Measurements from ENCODE around the gene CLDN22.

CLDN22 gene

DNA sequence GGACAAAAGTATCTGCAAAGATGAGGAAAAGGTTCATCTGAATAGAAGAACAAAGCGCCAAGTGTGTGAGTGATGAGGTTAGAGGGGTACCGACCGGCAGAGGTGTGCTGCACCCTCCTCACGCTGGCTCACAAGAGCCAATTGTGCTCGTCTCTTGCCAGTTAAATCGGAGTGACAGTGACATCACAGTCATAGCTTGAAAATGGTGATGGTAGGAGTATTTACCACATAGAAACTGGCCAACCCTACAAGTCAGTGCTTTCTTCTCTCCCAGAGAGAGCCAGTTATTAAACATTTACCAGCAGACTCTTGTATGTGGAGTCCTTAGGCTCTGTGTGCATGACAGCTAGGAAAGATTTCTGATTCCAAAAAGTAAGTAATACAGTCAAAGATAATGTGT lies 32.4 kb downstream of the CLDN22 start:
- no peak for DNase-seq
- TF ChIP-seq EZH2 (optimal IDR thresholded peaks at IDR 0.05; ENCODE audit: low read depth, low read length), result no peak
- TF ChIP-seq, protein P1, sequence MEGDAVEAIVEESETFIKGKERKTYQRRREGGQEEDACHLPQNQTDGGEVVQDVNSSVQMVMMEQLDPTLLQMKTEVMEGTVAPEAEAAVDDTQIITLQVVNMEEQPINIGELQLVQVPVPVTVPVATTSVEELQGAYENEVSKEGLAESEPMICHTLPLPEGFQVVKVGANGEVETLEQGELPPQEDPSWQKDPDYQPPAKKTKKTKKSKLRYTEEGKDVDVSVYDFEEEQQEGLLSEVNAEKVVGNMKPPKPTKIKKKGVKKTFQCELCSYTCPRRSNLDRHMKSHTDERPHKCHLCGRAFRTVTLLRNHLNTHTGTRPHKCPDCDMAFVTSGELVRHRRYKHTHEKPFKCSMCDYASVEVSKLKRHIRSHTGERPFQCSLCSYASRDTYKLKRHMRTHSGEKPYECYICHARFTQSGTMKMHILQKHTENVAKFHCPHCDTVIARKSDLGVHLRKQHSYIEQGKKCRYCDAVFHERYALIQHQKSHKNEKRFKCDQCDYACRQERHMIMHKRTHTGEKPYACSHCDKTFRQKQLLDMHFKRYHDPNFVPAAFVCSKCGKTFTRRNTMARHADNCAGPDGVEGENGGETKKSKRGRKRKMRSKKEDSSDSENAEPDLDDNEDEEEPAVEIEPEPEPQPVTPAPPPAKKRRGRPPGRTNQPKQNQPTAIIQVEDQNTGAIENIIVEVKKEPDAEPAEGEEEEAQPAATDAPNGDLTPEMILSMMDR (IDR thresholded peaks at IDR 0.05; ENCODE audit: low read length), result no peak
- no peak for TF ChIP-seq EZH2phosphoT487 (IDR thresholded peaks at IDR 0.05; ENCODE audit: low read length)
- no peaks in the 10 kb centered on the region for H3K9me3 ChIP-seq (replicated peaks; ENCODE audit: insufficient read depth, low read length)
- no peak overlapping the region for H3K4me3 ChIP-seq (ENCODE audit: low read length)
- no peaks in the 10 kb centered on the region for H3F3A ChIP-seq (ENCODE audit: insufficient read depth, low read length)
- no peak overlapping the region for H3K4me2 ChIP-seq (ENCODE audit: low read depth, low read length)
- no peak overlapping the region for H3K27ac ChIP-seq (ENCODE audit: low read length)
- H3K9ac ChIP-seq (ENCODE audit: low read length), result no peak overlapping the region
- no peaks in the 10 kb centered on the region for H3K79me2 ChIP-seq (ENCODE audit: low read length)
- no peaks in the 10 kb centered on the region for H3K27me3 ChIP-seq (replicated peaks; ENCODE audit: insufficient read depth, low read length)
- H3K36me3 ChIP-seq (replicated peaks; ENCODE audit: insufficient read depth, low read length), result no peaks in the 10 kb centered on the region
- no peaks in the 10 kb centered on the region for H3K4me1 ChIP-seq (ENCODE audit: low read length)
- no peaks in the 10 kb centered on the region for H3K9me2 ChIP-seq (replicated peaks; ENCODE audit: insufficient read depth, low read length)
- H4K20me1 ChIP-seq (ENCODE audit: insufficient read depth, low read length), result no peaks in the 10 kb centered on the region
- H2AFZ ChIP-seq (ENCODE audit: low read length), result no peak overlapping the region

DNA sequence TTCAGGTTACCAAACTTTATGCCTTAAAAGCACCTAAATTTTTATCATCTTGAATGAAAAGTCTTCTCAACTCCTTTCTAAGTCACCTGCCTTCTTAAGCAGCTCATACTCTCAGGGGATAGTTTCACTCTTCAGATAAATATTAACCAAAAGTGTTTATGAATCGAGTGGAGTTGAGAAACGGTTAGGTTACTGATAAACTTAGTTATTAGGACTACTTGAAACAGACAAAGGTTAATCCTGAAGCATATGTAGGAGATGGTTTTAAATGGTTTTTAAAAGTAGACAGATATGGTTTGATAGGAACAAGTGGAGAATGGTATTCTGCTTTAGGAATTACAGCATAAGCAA lies 32.8 kb downstream of the CLDN22 start:
- H2AFZ ChIP-seq (ENCODE audit: low read length), result no peak overlapping the region
- no peak overlapping the region for H3K4me3 ChIP-seq (ENCODE audit: low read length)
- no peaks in the 10 kb centered on the region for H3F3A ChIP-seq (ENCODE audit: insufficient read depth, low read length)
- no peaks in the 10 kb centered on the region for H3K27me3 ChIP-seq (replicated peaks; ENCODE audit: insufficient read depth, low read length)
- no peak overlapping the region for H3K27ac ChIP-seq (ENCODE audit: low read length)
- no peak overlapping the region for H3K9ac ChIP-seq (ENCODE audit: low read length)
- no peaks in the 10 kb centered on the region for H3K36me3 ChIP-seq (replicated peaks; ENCODE audit: insufficient read depth, low read length)
- no peaks in the 10 kb centered on the region for H3K9me2 ChIP-seq (replicated peaks; ENCODE audit: insufficient read depth, low read length)
- H3K9me3 ChIP-seq (replicated peaks; ENCODE audit: insufficient read depth, low read length), result no peaks in the 10 kb centered on the region
- H3K4me2 ChIP-seq (ENCODE audit: low read depth, low read length), result no peak overlapping the region
- TF ChIP-seq EZH2 (optimal IDR thresholded peaks at IDR 0.05; ENCODE audit: low read depth, low read length) (no peak), EZH2phosphoT487 (IDR thresholded peaks at IDR 0.05; ENCODE audit: low read length) (no peak)
- TF ChIP-seq, protein P1 (IDR thresholded peaks at IDR 0.05; ENCODE audit: low read length), result no peak
- no peaks in the 10 kb centered on the region for H3K4me1 ChIP-seq (ENCODE audit: low read length)
- H3K79me2 ChIP-seq (ENCODE audit: low read length), result no peaks in the 10 kb centered on the region
- no peak for DNase-seq
- H4K20me1 ChIP-seq (ENCODE audit: insufficient read depth, low read length), result no peaks in the 10 kb centered on the region

DNA sequence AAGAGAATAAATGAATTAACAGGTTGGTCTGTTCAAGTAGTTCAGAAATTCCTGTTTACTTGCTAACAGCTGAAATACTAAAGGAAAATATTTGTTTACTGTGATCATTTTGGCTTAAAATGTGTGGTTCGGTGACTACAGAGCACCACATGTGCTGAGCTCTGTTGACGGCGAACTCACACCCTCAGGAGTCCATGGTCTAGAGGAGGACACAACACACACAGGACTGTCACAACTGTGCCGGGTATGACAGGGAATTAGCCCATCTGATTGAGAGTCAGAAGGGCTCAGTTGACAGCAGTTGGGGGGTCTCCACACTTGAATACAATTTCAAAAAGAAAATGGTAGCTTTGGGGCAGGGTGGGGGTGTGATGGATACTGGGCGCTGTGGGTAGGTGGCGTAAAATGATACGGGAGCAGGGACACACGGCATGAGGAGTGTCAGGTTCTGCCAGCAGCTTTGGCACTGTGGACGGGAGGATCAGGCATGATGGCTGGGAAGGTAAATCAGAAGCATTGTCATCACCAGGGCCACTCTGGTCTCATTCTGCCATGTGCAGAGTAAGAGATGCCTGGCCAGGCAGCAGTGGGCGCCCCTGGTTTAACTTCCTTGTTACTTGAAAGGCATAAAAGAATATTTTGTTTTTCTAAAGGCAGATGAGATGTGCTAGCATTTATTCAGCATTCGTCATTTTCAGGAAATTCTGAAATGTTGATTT lies 33.3 kb downstream of the CLDN22 start:
- no peak overlapping the region for H3K9ac ChIP-seq (ENCODE audit: low read length)
- DNase-seq, result no peak
- no peaks in the 10 kb centered on the region for H3K36me3 ChIP-seq (replicated peaks; ENCODE audit: insufficient read depth, low read length)
- no peak overlapping the region for H2AFZ ChIP-seq (ENCODE audit: low read length)
- no peaks in the 10 kb centered on the region for H3K4me1 ChIP-seq (ENCODE audit: low read length)
- H3K4me3 ChIP-seq (ENCODE audit: low read length), result no peak overlapping the region
- no peaks in the 10 kb centered on the region for H3K9me2 ChIP-seq (replicated peaks; ENCODE audit: insufficient read depth, low read length)
- H3K4me2 ChIP-seq (ENCODE audit: low read depth, low read length), result no peak overlapping the region
- H3K79me2 ChIP-seq (ENCODE audit: low read length), result no peaks in the 10 kb centered on the region
- no peaks in the 10 kb centered on the region for H3K27me3 ChIP-seq (replicated peaks; ENCODE audit: insufficient read depth, low read length)
- H3F3A ChIP-seq (ENCODE audit: insufficient read depth, low read length), result no peaks in the 10 kb centered on the region
- H4K20me1 ChIP-seq (ENCODE audit: insufficient read depth, low read length), result no peaks in the 10 kb centered on the region
- TF ChIP-seq EZH2 (optimal IDR thresholded peaks at IDR 0.05; ENCODE audit: low read depth, low read length) (no peak), EZH2phosphoT487 (IDR thresholded peaks at IDR 0.05; ENCODE audit: low read length) (no peak)
- TF ChIP-seq, protein P1 (IDR thresholded peaks at IDR 0.05; ENCODE audit: low read length), result no peak
- no peak overlapping the region for H3K27ac ChIP-seq (ENCODE audit: low read length)
- H3K9me3 ChIP-seq (replicated peaks; ENCODE audit: insufficient read depth, low read length), result no peaks in the 10 kb centered on the region
